ENCODE results near the gene RNF43. TPM values are rescaled to one million over a fixed set of nuclear protein-coding genes. Genes with fewer than 3 reads are reported as not detected.

RNF43 gene
- total RNA-seq = 1 to 10 TPM in 3 of 4 donors, not detected in 1; 1.5 to 8.5 (median 4.1) TPM

- TF ChIP-seq POLR2A (IDR thresholded peaks at IDR 0.05) = peak in 1 of 2 donors; percentile 61
- TF ChIP-seq CTCF (IDR thresholded peaks at IDR 0.05) = peak; percentile 58 to 86 (median 77)
- Histone ChIP-seq H3K36me3 (no peaks in the 10 kb centered on the region), H3K4me1 (no peaks in the 10 kb centered on the region), H3K4me3 (peak within 1 kb of the TSS; percentile 22 to 35), H3K9me3 (no peaks in the 10 kb centered on the region), H3K27ac (peak within 1 kb of the TSS; percentile 36 to 71), H3K27me3 (no peaks in the 10 kb centered on the region)
- DNase-seq = peak; percentile 83 to 92
- intact Hi-C loops (cut with DNase I; ENCODE audit: low total_unique reads) = no loop called here
Measured at GRCh38 chr17:58417300-58418092, at the start of gene RNF43. TSS of gene RNF43 (minus strand) at chr17:58417534. CDS start at chr17:58415577, 1,957 bp downstream.

GRCh38 chr17:58455491-58455890 is 38.2 kb upstream of the RNF43 start:
- DNase-seq = no peak
- Histone ChIP-seq H3K4me1 (no peaks in the 10 kb centered on the region), H3K4me3 (no peak overlapping the region), H3K36me3 (no peaks in the 10 kb centered on the region), H3K9me3 (no peaks in the 10 kb centered on the region), H3K27ac (no peak overlapping the region), H3K27me3 (no peaks in the 10 kb centered on the region)
- intact Hi-C loops (cut with DNase I; ENCODE audit: low total_unique reads) = no loop called here
- no peak for TF ChIP-seq POLR2A (IDR thresholded peaks at IDR 0.05)
- no peak for TF ChIP-seq CTCF (IDR thresholded peaks at IDR 0.05)

- H3K4me1 ChIP-seq = no peaks in the 10 kb centered on the region
- no peaks in the 10 kb centered on the region for H3K36me3 ChIP-seq
- no peaks in the 10 kb centered on the region for H3K9me3 ChIP-seq
- TF ChIP-seq POLR2A (IDR thresholded peaks at IDR 0.05) (no peak), CTCF (IDR thresholded peaks at IDR 0.05) (no peak)
- no peak overlapping the region for H3K27ac ChIP-seq
- DNase-seq = no peak
- intact Hi-C loops (cut with DNase I; ENCODE audit: low total_unique reads) = no loop called here
- H3K4me3 ChIP-seq = no peak overlapping the region
- H3K27me3 ChIP-seq = no peaks in the 10 kb centered on the region
Measured at GRCh38 chr17:58452738-58453137, 35.4 kb upstream of the RNF43 start.

- no peaks in the 10 kb centered on the region for H3K4me1 ChIP-seq
- TF ChIP-seq POLR2A (IDR thresholded peaks at IDR 0.05) = no peak
- TF ChIP-seq CTCF (IDR thresholded peaks at IDR 0.05) = peak in 2 of 4 experiments; percentile 11 to 37
- no peak overlapping the region for H3K27ac ChIP-seq
- no peak for DNase-seq
- H3K9me3 ChIP-seq = no peaks in the 10 kb centered on the region
- no peaks in the 10 kb centered on the region for H3K36me3 ChIP-seq
- intact Hi-C loops (cut with DNase I; ENCODE audit: low total_unique reads) = no loop called here
- no peak overlapping the region for H3K4me3 ChIP-seq
- H3K27me3 ChIP-seq = no peaks in the 10 kb centered on the region
Measured at GRCh38 chr17:58447039-58447975, 30.0 kb upstream of the RNF43 start.
